Ovary (tissue), 9 donors: Measurements from ENCODE around the gene GYPE. TPM values are rescaled to one million over a fixed set of nuclear protein-coding genes. Genes with fewer than 3 reads are reported as not detected.
"Not testable (repeated sequence)": the region's sequence is repeated elsewhere in the genome, so short reads cannot be mapped to it uniquely, and the experiment has no call there.

ENCODE experiments used
- DNase-seq, 5 donors: peaks; one replicate each; pipeline ENCODE4 v3.0.0-alpha.2; 2019 to 2020
- H3K27ac ChIP-seq, 2 donors: fragments of 200-600 bp; one replicate each; pipeline versions ENCODE4 v1.5.1 to v1.8.0; 2019 to 2022
- H3K27me3 ChIP-seq: fragments of 200-600 bp; one replicate; pipeline ENCODE4 v1.8.0; 2022
- H3K36me3 ChIP-seq: fragments of 200-600 bp; sonication (generic); one replicate; pipeline ENCODE4 v1.5.1; 2019
- H3K4me1 ChIP-seq: one replicate; pipeline ENCODE4 v1.8.1; 2013; ENCODE audit warnings: mild to moderate bottlenecking, moderate library complexity; ENCODE audit not compliant: insufficient read depth
- H3K4me3 ChIP-seq: fragments of 200-600 bp; sonication (generic); one replicate; pipeline ENCODE4 v1.5.1; 2017
- H3K9me3 ChIP-seq, 2 donors: fragments of 200-600 bp in 1 of 2; sonication (generic) in 1 of 2; one replicate each; pipeline versions ENCODE4 v1.5.1 to v1.8.1; 2013 to 2019; ENCODE audit warnings: mild to moderate bottlenecking in 1 of 2, moderate library complexity in 1 of 2
- CTCF ChIP-seq, 3 donors: fragments of 450-650 bp in 2 of 3; fragments of 200-600 bp in 1 of 3; IDR thresholded peaks; one replicate each; pipeline versions ENCODE4 v1.5.1 to v1.8.0; 2016 to 2022; ENCODE audit warnings: antibody characterized with exemption in 3 of 3, mild to moderate bottlenecking in 1 of 3
- EP300 ChIP-seq: sonication (generic); formaldehyde crosslinking; IDR thresholded peaks from one replicate; pipeline ENCODE4 v1.6.1; 2017; ENCODE audit warnings: antibody characterized with exemption
- POLR2A ChIP-seq: fragments of 450-650 bp; IDR thresholded peaks from one replicate; pipeline ENCODE4 v1.6.1; 2017; ENCODE audit warnings: antibody characterized with exemption, mild to moderate bottlenecking, moderate library complexity
- WGBS, 3 donors: extraction: QIAGEN DNeasy Blood & Tissue Kit in 1 of 3; methylation state at CpG; one replicate each; pipeline versions ENCODE4 v1.1.5 to v1.1.7; 2013 to 2017; 5-methylcytosine and 5-hydroxymethylcytosine counted together
- intact Hi-C, 4 donors: fragments of 100-400 bp; cut with DNase I; formaldehyde crosslinking; loops; one replicate each; pipeline versions ENCODE4 v1.11.0 to v1.15.1; 2022 to 2023
- polyA plus RNA-seq, 2 donors: library from polyadenylated mRNA; stranded (reverse); fragments of 200-250 nt in 1 of 2; fragments of 350-450 nt in 1 of 2; fragmentation: Illumina TruSeq in 1 of 2; extraction: RNeasy Lipid Tissue Mini Kit (QIAGEN cat#74804) in 1 of 2; gene quantifications; one replicate each; pipeline ENCODE4 v1.2.3, GENCODE V29; 2013 to 2014
- total RNA-seq, 7 donors: library from RNA; depleted of rRNA in 2 of 7; stranded (reverse); fragments of >200 nt in 2 of 7; fragmentation: NEBNext Ultra II Directional in 3 of 7; extraction: Animal tissue kit (Norgen Biotek cat#: 25700) in 3 of 7; gene quantifications; one replicate each; pipeline versions ENCODE4 v1.1.0 to v1.2.4, GENCODE V29; 2016 to 2023
- donor health status: DM: no; HTN: no; CAD: no; lungs with moderate emphysema.
- donor health status: DM: no; HTN: no; CAD: no.
- donor health status: Bipolar disorder and iron deficiency.
- donor health status: DM: yes; HTN: yes; CAD: no.
- donor health status: DM: no; HTN: no; CAD: no.
- donor health status: DM: yes; HTN: yes; CAD: no.

The GYPE gene
- total and polyA plus RNA-seq, 9 donors: 0.07 to 0.28 TPM; not detected in 7

GRCh38 chr4:143921181-143921580 is 15.8 kb upstream of the GYPE start:
- Histone ChIP-seq H3K9me3 (no peaks in the 10 kb centered on the region), H3K36me3 (no peaks in the 10 kb centered on the region), H3K27ac (no peak overlapping the region), H3K4me1 (no peaks in the 10 kb centered on the region), H3K4me3 (no peak overlapping the region), H3K27me3 (no peaks in the 10 kb centered on the region)
- no peak for DNase-seq
- no peak for TF ChIP-seq CTCF (IDR thresholded peaks at IDR 0.05)
- TF ChIP-seq EP300: no peak
- no peak for TF ChIP-seq POLR2A
- intact Hi-C loops: no loop called here
- 61 to 62% (median 61%) methylated on average over 6 of the region's 6 CpGs for WGBS, 3 donors

GRCh38 chr4:143916485-143916884 is 11.1 kb upstream of the GYPE start:
- DNase-seq, H3K27me3 ChIP-seq, H3K4me1 ChIP-seq, intact Hi-C loops, H3K27ac ChIP-seq, H3K9me3 ChIP-seq, H3K36me3 ChIP-seq, H3K4me3 ChIP-seq: not testable (repeated sequence)
- WGBS, 3 donors: 93 to 99% (median 93%) methylated on average over 5 of the region's 5 CpGs

GRCh38 chr4:143912478-143912877 is 7.1 kb upstream of the GYPE start:
- H3K36me3 ChIP-seq, H3K27ac ChIP-seq, H3K27me3 ChIP-seq, H3K4me3 ChIP-seq, H3K9me3 ChIP-seq, DNase-seq, H3K4me1 ChIP-seq, intact Hi-C loops: not testable (repeated sequence)
- 89 to 93% (median 89%) methylated on average over 1 to 2 of the region's 2 CpGs for WGBS, 3 donors

GRCh38 chr4:143911528-143912417 is 6.4 kb upstream of the GYPE start:
- intact Hi-C loops, H3K4me3 ChIP-seq, H3K9me3 ChIP-seq, H3K27ac ChIP-seq, H3K36me3 ChIP-seq, H3K27me3 ChIP-seq, H3K4me1 ChIP-seq: not testable (repeated sequence)
- DNase-seq: peak in 2 of 5 donors; percentile 8 to 35
- WGBS, 3 donors: 26 to 49% (median 39%) methylated on average over 59 of the region's 59 CpGs

GRCh38 chr4:143910906-143911305 is 5.5 kb upstream of the GYPE start:
- H3K27ac ChIP-seq, H3K27me3 ChIP-seq, H3K4me3 ChIP-seq, H3K4me1 ChIP-seq, H3K36me3 ChIP-seq, DNase-seq, intact Hi-C loops, H3K9me3 ChIP-seq: not testable (repeated sequence)
- 78 to 92% (median 91%) methylated on average over 2 of the region's 2 CpGs for WGBS, 3 donors

GRCh38 chr4:143907811-143908210 is 2.5 kb upstream of the GYPE start:
- DNase-seq, H3K4me3 ChIP-seq, intact Hi-C loops, H3K4me1 ChIP-seq, H3K36me3 ChIP-seq, H3K27me3 ChIP-seq, H3K9me3 ChIP-seq, H3K27ac ChIP-seq: not testable (repeated sequence)
- WGBS, 3 donors: 32 to 42% (median 41%) methylated on average over 3 of the region's 3 CpGs

GRCh38 chr4:143904431-143904830 is 928 bp downstream of the GYPE start:
- DNase-seq, H3K36me3 ChIP-seq, H3K4me1 ChIP-seq, intact Hi-C loops, H3K27me3 ChIP-seq, H3K4me3 ChIP-seq, H3K27ac ChIP-seq, H3K9me3 ChIP-seq: not testable (repeated sequence)

- H3K4me3 ChIP-seq, H3K9me3 ChIP-seq, DNase-seq, intact Hi-C loops, H3K27ac ChIP-seq, H3K27me3 ChIP-seq, H3K4me1 ChIP-seq, H3K36me3 ChIP-seq: not testable (repeated sequence)
- WGBS, 3 donors: 72 to 75% (median 74%) methylated on average over 4 of the region's 4 CpGs
Observed at GRCh38 chr4:143890323-143890722, 15.0 kb downstream of the GYPE start.

- not testable (repeated sequence) for H3K27me3 ChIP-seq, H3K4me3 ChIP-seq, DNase-seq, H3K36me3 ChIP-seq, H3K27ac ChIP-seq, H3K9me3 ChIP-seq, H3K4me1 ChIP-seq
- intact Hi-C loops: loop anchor here in 1 of 4 donors (10.0 kb wide), 1 partner anchor 117 kb away; no protein-coding TSS in a partner anchor
- 30% methylated on average over 1 of the region's 3 CpGs; no CpG with 5 or more reads in 2 of the 3 donors for WGBS, 3 donors
Observed at GRCh38 chr4:143888189-143888588, 17.2 kb downstream of the GYPE start.

- intact Hi-C loops: loop anchor here in 1 of 4 donors (10.0 kb wide), 1 partner anchor 120 kb away; no protein-coding TSS in a partner anchor
- not testable (repeated sequence) for DNase-seq, H3K27me3 ChIP-seq, H3K27ac ChIP-seq, H3K36me3 ChIP-seq, H3K4me1 ChIP-seq, H3K4me3 ChIP-seq, H3K9me3 ChIP-seq
Observed at GRCh38 chr4:143884965-143885364, 20.4 kb downstream of the GYPE start.
